ENCODE data around the gene UBLCP1.
A peak's percentile ranks its signal among the peaks of the same experiment; 100 is the strongest.
"Not testable (repeated sequence)": the region's sequence is repeated elsewhere in the genome, so short reads cannot be mapped to it uniquely, and the experiment has no call there.

UBLCP1 gene

DNA sequence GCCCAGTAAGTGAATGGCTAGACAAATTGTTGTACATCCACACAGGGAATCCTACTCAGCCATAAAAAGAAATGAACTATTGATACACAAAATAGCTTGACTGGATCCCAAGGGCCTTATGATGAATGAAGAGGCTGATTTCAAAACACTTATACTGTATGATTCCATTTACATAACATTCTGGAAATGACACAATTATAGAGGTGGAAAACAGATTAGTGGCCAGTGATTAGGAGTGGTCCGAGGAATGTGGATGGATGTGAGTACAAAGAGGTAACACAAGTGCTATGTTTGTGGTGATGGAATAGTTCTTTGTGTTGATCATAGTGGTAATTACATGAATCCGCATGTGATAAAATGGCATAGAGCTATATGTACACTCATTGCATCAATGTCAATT is 4.7 kb upstream of the UBLCP1 start:
- H3K36me3 ChIP-seq (ENCODE audit: control insufficient read depth, low read length): 0 out of 2 replicates have a peak, but pooled peaks cover 2% of the 10 kb centered on the region
- TF ChIP-seq, protein P1, sequence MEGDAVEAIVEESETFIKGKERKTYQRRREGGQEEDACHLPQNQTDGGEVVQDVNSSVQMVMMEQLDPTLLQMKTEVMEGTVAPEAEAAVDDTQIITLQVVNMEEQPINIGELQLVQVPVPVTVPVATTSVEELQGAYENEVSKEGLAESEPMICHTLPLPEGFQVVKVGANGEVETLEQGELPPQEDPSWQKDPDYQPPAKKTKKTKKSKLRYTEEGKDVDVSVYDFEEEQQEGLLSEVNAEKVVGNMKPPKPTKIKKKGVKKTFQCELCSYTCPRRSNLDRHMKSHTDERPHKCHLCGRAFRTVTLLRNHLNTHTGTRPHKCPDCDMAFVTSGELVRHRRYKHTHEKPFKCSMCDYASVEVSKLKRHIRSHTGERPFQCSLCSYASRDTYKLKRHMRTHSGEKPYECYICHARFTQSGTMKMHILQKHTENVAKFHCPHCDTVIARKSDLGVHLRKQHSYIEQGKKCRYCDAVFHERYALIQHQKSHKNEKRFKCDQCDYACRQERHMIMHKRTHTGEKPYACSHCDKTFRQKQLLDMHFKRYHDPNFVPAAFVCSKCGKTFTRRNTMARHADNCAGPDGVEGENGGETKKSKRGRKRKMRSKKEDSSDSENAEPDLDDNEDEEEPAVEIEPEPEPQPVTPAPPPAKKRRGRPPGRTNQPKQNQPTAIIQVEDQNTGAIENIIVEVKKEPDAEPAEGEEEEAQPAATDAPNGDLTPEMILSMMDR (IDR thresholded peaks at IDR 0.05; ENCODE audit: low read depth, low read length, poor library complexity, severe bottlenecking): no peak
- TF ChIP-seq EZH2phosphoT487 (IDR thresholded peaks at IDR 0.05; ENCODE audit: borderline replicate concordance, low read length): no peak
- H3K4me3 ChIP-seq (ENCODE audit: low read length): no peak overlapping the region
- no peak overlapping the region for H3K4me2 ChIP-seq (ENCODE audit: low read length)
- H4K20me1 ChIP-seq (ENCODE audit: control insufficient read depth, insufficient read depth, low read depth, low read length): no peaks in the 10 kb centered on the region
- H3K9me2 ChIP-seq (replicated peaks; ENCODE audit: control insufficient read depth, low read length): no peaks in the 10 kb centered on the region
- peaks cover 3% of the 10 kb centered on the region; the same call in 1 of the 2 replicates for H3K9me3 ChIP-seq (ENCODE audit: control insufficient read depth, insufficient read depth, low read length)
- H3K27ac ChIP-seq (ENCODE audit: low read depth, low read length): no peak overlapping the region
- H3F3A ChIP-seq (ENCODE audit: control insufficient read depth, insufficient read depth): no peaks in the 10 kb centered on the region
- peaks cover 6% of the 10 kb centered on the region for H3K79me2 ChIP-seq (ENCODE audit: control insufficient read depth, low read length)
- peaks cover 14% of the 10 kb centered on the region for H3K4me1 ChIP-seq (ENCODE audit: control insufficient read depth, low read length)
- no peaks in the 10 kb centered on the region for H3K27me3 ChIP-seq (ENCODE audit: control insufficient read depth, low read length)

DNA sequence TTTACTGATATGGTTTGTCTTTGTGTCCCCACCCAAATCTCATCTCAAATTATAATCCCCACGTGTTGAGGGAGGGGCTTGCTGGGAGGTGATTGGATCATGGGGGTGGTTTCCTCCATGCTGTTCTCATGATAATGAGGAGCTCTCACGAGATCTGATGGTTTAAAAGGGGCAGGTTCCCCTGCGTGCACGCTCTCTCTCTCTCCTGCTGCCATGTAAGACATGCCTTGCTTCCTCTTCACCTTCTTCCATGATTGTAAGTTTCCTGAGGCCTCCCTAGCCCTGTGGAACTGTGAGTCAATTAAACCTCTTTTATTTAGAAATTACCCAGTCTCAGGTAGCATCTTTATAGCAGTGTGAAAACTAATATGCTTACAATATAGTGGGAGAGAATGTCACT is 2.9 kb upstream of the UBLCP1 start:
- not testable (repeated sequence) for H3K9me3 ChIP-seq (ENCODE audit: control insufficient read depth, insufficient read depth, low read length); H3K27ac ChIP-seq (ENCODE audit: low read depth, low read length); H3K36me3 ChIP-seq (ENCODE audit: control insufficient read depth, low read length); H3K4me2 ChIP-seq (ENCODE audit: low read length); H3K27me3 ChIP-seq (ENCODE audit: control insufficient read depth, low read length); H3K4me3 ChIP-seq (ENCODE audit: low read length); H3K9me2 ChIP-seq (replicated peaks; ENCODE audit: control insufficient read depth, low read length); H3F3A ChIP-seq (ENCODE audit: control insufficient read depth, insufficient read depth); H4K20me1 ChIP-seq (ENCODE audit: control insufficient read depth, insufficient read depth, low read depth, low read length)
- Histone ChIP-seq H3K79me2 (ENCODE audit: control insufficient read depth, low read length) (peaks cover 22% of the 10 kb centered on the region), H3K4me1 (ENCODE audit: control insufficient read depth, low read length) (peaks cover 23% of the 10 kb centered on the region)

DNA sequence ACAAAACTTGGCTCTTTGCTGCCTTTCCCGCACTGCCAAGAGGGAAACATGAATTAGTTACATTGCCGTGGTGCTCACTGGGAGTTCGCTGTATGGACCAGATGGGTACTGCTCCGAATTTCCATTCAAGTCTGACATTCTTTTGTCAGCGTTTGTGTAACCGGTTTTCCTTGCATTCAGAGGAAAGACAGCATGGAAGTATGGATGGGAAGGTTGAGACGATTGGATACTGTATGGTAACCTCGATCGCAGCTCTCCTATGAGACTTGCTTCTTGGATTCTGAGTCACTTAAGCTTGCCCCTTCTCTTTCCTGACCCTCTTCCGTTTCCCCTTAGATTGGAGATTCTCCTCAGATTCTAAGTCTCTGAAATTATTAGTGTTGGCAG is 625 bp upstream of the UBLCP1 start:
- H3K9me3 ChIP-seq (ENCODE audit: control insufficient read depth, insufficient read depth, low read length): peaks cover 12% of the 10 kb centered on the region
- peaks cover 19% of the 10 kb centered on the region for H3K4me1 ChIP-seq (ENCODE audit: control insufficient read depth, low read length)
- peak overlapping the region; percentile 94 for H3K4me2 ChIP-seq (ENCODE audit: low read length)
- H3F3A ChIP-seq (ENCODE audit: control insufficient read depth, insufficient read depth): no peaks in the 10 kb centered on the region
- H3K79me2 ChIP-seq (ENCODE audit: control insufficient read depth, low read length): peaks cover 26% of the 10 kb centered on the region
- TF ChIP-seq EZH2phosphoT487 (IDR thresholded peaks at IDR 0.05; ENCODE audit: borderline replicate concordance, low read length): no peak
- TF ChIP-seq, protein P1 (IDR thresholded peaks at IDR 0.05; ENCODE audit: low read depth, low read length, poor library complexity, severe bottlenecking): no peak
- peak overlapping the region; percentile 94 for H3K4me3 ChIP-seq (ENCODE audit: low read length)
- no peaks in the 10 kb centered on the region for H4K20me1 ChIP-seq (ENCODE audit: control insufficient read depth, insufficient read depth, low read depth, low read length)
- peak overlapping the region; percentile 85 for H3K27ac ChIP-seq (ENCODE audit: low read depth, low read length)
- H3K27me3 ChIP-seq (ENCODE audit: control insufficient read depth, low read length): no peaks in the 10 kb centered on the region
- H3K36me3 ChIP-seq (ENCODE audit: control insufficient read depth, low read length): peaks cover 10% of the 10 kb centered on the region; the same call in 1 of the 2 replicates
- no peaks in the 10 kb centered on the region for H3K9me2 ChIP-seq (replicated peaks; ENCODE audit: control insufficient read depth, low read length)

DNA sequence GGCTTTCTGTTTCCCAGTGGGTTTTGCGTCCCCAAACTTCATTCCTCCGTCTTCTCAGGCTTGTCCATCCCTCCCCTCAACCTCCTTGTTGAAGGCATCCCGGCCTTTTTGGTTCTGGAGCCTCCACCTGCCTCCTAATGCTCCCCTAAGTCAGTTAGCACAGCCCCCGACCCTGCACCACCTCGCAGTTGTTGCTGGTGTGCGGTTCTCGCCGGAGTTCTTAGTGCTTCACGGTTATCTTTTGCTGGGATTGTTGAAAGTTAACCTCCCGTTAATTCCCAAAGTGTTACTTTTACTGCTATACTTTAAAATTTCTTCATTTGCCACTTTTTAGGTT is 447 bp downstream of the UBLCP1 start:
- Histone ChIP-seq H3K4me2 (ENCODE audit: low read length) (peak overlapping the region; percentile 94), H3K4me1 (ENCODE audit: control insufficient read depth, low read length) (peaks cover 19% of the 10 kb centered on the region), H3K27ac (ENCODE audit: low read depth, low read length) (peak overlapping the region; percentile 85)

DNA sequence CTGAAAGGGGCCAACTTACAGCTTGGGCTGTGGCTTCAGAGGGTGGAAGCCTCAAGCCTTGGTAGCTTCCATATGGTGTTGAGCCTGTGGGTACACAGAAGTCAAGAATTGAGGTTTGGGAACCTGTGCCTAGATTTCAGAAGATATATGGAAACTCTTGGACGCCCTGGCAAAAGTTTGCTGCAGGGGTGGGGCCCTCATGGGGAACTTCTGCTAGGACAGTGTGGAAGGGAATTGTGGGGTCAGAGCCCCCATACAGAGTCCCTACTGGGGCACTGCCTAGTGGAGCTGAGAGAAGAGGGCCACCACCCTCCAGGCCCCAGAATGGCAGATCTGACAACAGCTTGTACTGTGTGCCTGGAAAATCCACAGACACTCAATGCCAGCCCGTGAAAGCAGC is 3.7 kb downstream of the UBLCP1 start:
- H3K4me2 ChIP-seq (ENCODE audit: low read length): not testable (repeated sequence)

More for the DNA sequence above, 447 bp downstream of the UBLCP1 start:
- peaks cover 12% of the 10 kb centered on the region for H3K9me3 ChIP-seq (ENCODE audit: control insufficient read depth, insufficient read depth, low read length)
- peak overlapping the region; percentile 94 for H3K4me3 ChIP-seq (ENCODE audit: low read length)
- H3K27me3 ChIP-seq (ENCODE audit: control insufficient read depth, low read length): no peaks in the 10 kb centered on the region
- H3K36me3 ChIP-seq (ENCODE audit: control insufficient read depth, low read length): peaks cover 10% of the 10 kb centered on the region; the same call in 1 of the 2 replicates
- no peaks in the 10 kb centered on the region for H3K9me2 ChIP-seq (replicated peaks; ENCODE audit: control insufficient read depth, low read length)
- H3F3A ChIP-seq (ENCODE audit: control insufficient read depth, insufficient read depth): no peaks in the 10 kb centered on the region
- no peak for TF ChIP-seq EZH2phosphoT487 (IDR thresholded peaks at IDR 0.05; ENCODE audit: borderline replicate concordance, low read length)
- TF ChIP-seq, protein P1 (IDR thresholded peaks at IDR 0.05; ENCODE audit: low read depth, low read length, poor library complexity, severe bottlenecking): no peak
- peaks cover 29% of the 10 kb centered on the region for H3K79me2 ChIP-seq (ENCODE audit: control insufficient read depth, low read length)
- H4K20me1 ChIP-seq (ENCODE audit: control insufficient read depth, insufficient read depth, low read depth, low read length): no peaks in the 10 kb centered on the region

More for the DNA sequence above, 3.7 kb downstream of the UBLCP1 start:
- H4K20me1 ChIP-seq (ENCODE audit: control insufficient read depth, insufficient read depth, low read depth, low read length); H3K9me2 ChIP-seq (replicated peaks; ENCODE audit: control insufficient read depth, low read length); H3F3A ChIP-seq (ENCODE audit: control insufficient read depth, insufficient read depth); H3K27ac ChIP-seq (ENCODE audit: low read depth, low read length); H3K27me3 ChIP-seq (ENCODE audit: control insufficient read depth, low read length); H3K4me3 ChIP-seq (ENCODE audit: low read length): not testable (repeated sequence)
- H3K9me3 ChIP-seq (ENCODE audit: control insufficient read depth, insufficient read depth, low read length): peaks cover 12% of the 10 kb centered on the region
- H3K79me2 ChIP-seq (ENCODE audit: control insufficient read depth, low read length): peaks cover 29% of the 10 kb centered on the region
- peaks cover 19% of the 10 kb centered on the region for H3K4me1 ChIP-seq (ENCODE audit: control insufficient read depth, low read length)
- peaks cover 33% of the 10 kb centered on the region for H3K36me3 ChIP-seq (ENCODE audit: control insufficient read depth, low read length)

All from DOHH2 (cell line).